Heart left ventricle (tissue), 16 donors: ENCODE measurements around the gene NIM1K. TPM values are rescaled to one million over a fixed set of nuclear protein-coding genes. Genes with fewer than 3 reads are reported as not detected.

Experiments
- ATAC-seq, 4 donors: fragments of 200-7000 bp; cut with Tn5 transposase; one replicate each; pipeline ENCODE4 v1.9.1; 2020 to 2022; ENCODE audit warnings: moderate library complexity in 4 of 4, mild to moderate bottlenecking in 3 of 4, moderate number of reproducible peaks in 1 of 4
- DNase-seq, 5 donors: peaks; one replicate each; pipeline ENCODE4 v3.0.0-alpha.2; 2020
- H3K27ac ChIP-seq, 12 donors: fragments of 200-600 bp; sonication (generic) in 4 of 12; one replicate each; pipeline versions ENCODE4 v1.5.0 to v1.8.0; 2016 to 2022; ENCODE audit warnings: mild to moderate bottlenecking in 2 of 12
- H3K27me3 ChIP-seq, 9 donors: fragments of 200-600 bp; sonication (generic) in 2 of 9; one replicate each; pipeline versions ENCODE4 v1.5.1 to v1.8.0; 2016 to 2022; ENCODE audit warnings: mild to moderate bottlenecking in 3 of 9
- H3K36me3 ChIP-seq, 9 donors: fragments of 200-600 bp; sonication (generic) in 2 of 9; one replicate each; pipeline versions ENCODE4 v1.5.0 to v1.8.0; 2018 to 2022; ENCODE audit warnings: mild to moderate bottlenecking in 2 of 9
- H3K4me1 ChIP-seq, 12 donors: fragments of 200-600 bp; sonication (generic) in 4 of 12; one replicate each; pipeline versions ENCODE4 v1.5.0 to v1.8.0; 2016 to 2022; ENCODE audit warnings: mild to moderate bottlenecking in 3 of 12
- H3K4me3 ChIP-seq, 12 donors: fragments of 200-600 bp; sonication (generic) in 4 of 12; one replicate each; pipeline versions ENCODE4 v1.5.0 to v1.8.0; 2017 to 2022; ENCODE audit warnings: mild to moderate bottlenecking in 9 of 12, moderate library complexity in 4 of 12
- H3K9me3 ChIP-seq, 12 donors: fragments of 200-600 bp; sonication (generic) in 4 of 12; one replicate each; pipeline versions ENCODE4 v1.5.0 to v1.8.0; 2016 to 2022; ENCODE audit warnings: mild to moderate bottlenecking in 1 of 12
- CTCF ChIP-seq, 12 donors: fragments of 200-600 bp; sonication (generic) in 4 of 12; IDR thresholded peaks; one replicate each; pipeline versions ENCODE4 v1.5.0 to v1.8.0; 2018 to 2022; ENCODE audit warnings: antibody characterized with exemption in 12 of 12, mild to moderate bottlenecking in 5 of 12
- POLR2A ChIP-seq, 2 donors: fragments of 450-650 bp; IDR thresholded peaks; one replicate each; pipeline ENCODE4 v1.6.1; 2017; ENCODE audit warnings: antibody characterized with exemption in 2 of 2, mild to moderate bottlenecking in 2 of 2, moderate library complexity in 2 of 2
- WGBS, 4 donors: extraction: QIAGEN DNeasy Blood & Tissue Kit in 2 of 4; methylation state at CpG; one replicate each; pipeline versions ENCODE4 v1.1.5 to v1.1.7; 2013 to 2018; 5-methylcytosine and 5-hydroxymethylcytosine counted together
- intact Hi-C, 10 donors: fragments of 100-400 bp; cut with DNase I; formaldehyde crosslinking; loops; one replicate each; pipeline versions ENCODE4 v1.11.1 to v1.14.2; 2022
- polyA plus RNA-seq, 2 donors: library from polyadenylated mRNA; stranded (reverse); fragments of 200-250 nt; gene quantifications; one replicate each; pipeline ENCODE4 v1.2.3, GENCODE V29; 2013
- total RNA-seq, 9 donors: library from RNA; depleted of rRNA in 2 of 9; stranded (reverse); fragments of >200 nt in 2 of 9; fragmentation: NEBNext Ultra II Directional in 3 of 9; extraction: Animal tissue kit (Norgen Biotek cat#: 25700) in 3 of 9; gene quantifications; one replicate each; pipeline versions ENCODE4 v1.1.0 to v1.2.4, GENCODE V29; 2016 to 2023
- donor health status: ischemic (EF 13 %, LVEDD 7.1; RV severe dilation, severe dysfunction).
- donor health status: healthy with polysubstance abuse.
- donor health status: DM: no; HTN: yes; CAD: no.
- donor health status: DM: no; HTN: no; CAD: no.
- donor health status: ischemic (EF 25% LVEDD 6.9; RV normal size, moderate dysfunction).
- donor health status: ischemic (EF 25% LVEDD 5.7; RV mildly dilated, moderate dysfunction).
- donor health status: healthy.
- donor health status: DM: yes; HTN: yes; CAD: no.
- donor health status: ischemic (EF 35%, LVEDD 5.7; RV mildly dilated, moderate dysfunction).
- donor health status: nonischemic (EF 11% LVEDD 7.7; RV severe dilation, severe dysfunction).
- donor health status: DM: yes; HTN: yes; CAD: no.
- donor health status: PGD.
- donor health status: ischemic (EF 29% LVEDD 5.4; RV normal size, mild dysfunction).
- donor health status: nonischemic (EF 23%, LVEDD 6.1; RV moderate dilation, normal function).

The NIM1K gene
- total and polyA plus RNA-seq, 11 donors = 0.11 to 1.4 (median 0.44) TPM; not detected in 2

GRCh38 chr5:43209060-43209459, 17.0 kb downstream of the NIM1K start:
- ATAC-seq = no peak

GRCh38 chr5:43209833-43210232, 17.8 kb downstream of the NIM1K start:
- H3K4me1 ChIP-seq = no peaks in the 10 kb centered on the region
- DNase-seq (no peak), ATAC-seq (no peak)
- intact Hi-C loops = no loop called here
- H3K9me3 ChIP-seq = no peaks in the 10 kb centered on the region
- H3K27ac ChIP-seq = no peak overlapping the region
- TF ChIP-seq CTCF (IDR thresholded peaks at IDR 0.05) = no peak
- no peak for TF ChIP-seq POLR2A (IDR thresholded peaks at IDR 0.05)
- no peak overlapping the region for H3K4me3 ChIP-seq
- peaks cover 0 to 4% (median 0%) of the 10 kb centered on the region in 9 donors for H3K27me3 ChIP-seq
- H3K36me3 ChIP-seq = no peaks in the 10 kb centered on the region
- WGBS, 4 donors = 70 to 84% (median 78%) methylated on average over 5 of the region's 5 CpGs

More at GRCh38 chr5:43209060-43209459, 17.0 kb downstream of the NIM1K start:
- H3K27ac ChIP-seq = no peak overlapping the region
- TF ChIP-seq CTCF (IDR thresholded peaks at IDR 0.05) (no peak), POLR2A (IDR thresholded peaks at IDR 0.05) (no peak)
- no peaks in the 10 kb centered on the region for H3K36me3 ChIP-seq
- H3K9me3 ChIP-seq = no peaks in the 10 kb centered on the region
- H3K4me3 ChIP-seq = no peak overlapping the region
- H3K27me3 ChIP-seq = peaks cover 0 to 4% (median 0%) of the 10 kb centered on the region in 9 donors
- 80 to 84% (median 83%) methylated on average over 4 of the region's 4 CpGs for WGBS, 4 donors
- H3K4me1 ChIP-seq = no peaks in the 10 kb centered on the region
- intact Hi-C loops = no loop called here
- DNase-seq = no peak

GRCh38 chr5:43210570-43210969, 18.5 kb downstream of the NIM1K start:
- H3K36me3 ChIP-seq = no peaks in the 10 kb centered on the region
- peaks cover 0 to 4% (median 0%) of the 10 kb centered on the region in 9 donors for H3K27me3 ChIP-seq
- H3K4me1 ChIP-seq = no peaks in the 10 kb centered on the region
- no peak for DNase-seq
- TF ChIP-seq CTCF (IDR thresholded peaks at IDR 0.05) (no peak), POLR2A (IDR thresholded peaks at IDR 0.05) (no peak)
- H3K9me3 ChIP-seq = no peaks in the 10 kb centered on the region
- 64 to 80% (median 69%) methylated on average over 6 of the region's 6 CpGs for WGBS, 4 donors
- intact Hi-C loops = no loop called here
- no peak for ATAC-seq
- no peak overlapping the region for H3K27ac ChIP-seq
- H3K4me3 ChIP-seq = no peak overlapping the region

GRCh38 chr5:43213951-43214350, 21.9 kb downstream of the NIM1K start:
- H3K36me3 ChIP-seq = no peaks in the 10 kb centered on the region
- no peaks in the 10 kb centered on the region for H3K9me3 ChIP-seq
- WGBS, 4 donors = 53 to 61% (median 55%) methylated on average over 2 of the region's 2 CpGs
- peaks cover 0 to 4% (median 0%) of the 10 kb centered on the region in 9 donors for H3K27me3 ChIP-seq
- intact Hi-C loops = no loop called here
- ATAC-seq (no peak), DNase-seq (no peak)
- H3K4me3 ChIP-seq = no peak overlapping the region
- no peak overlapping the region for H3K27ac ChIP-seq
- TF ChIP-seq POLR2A (IDR thresholded peaks at IDR 0.05) (no peak), CTCF (IDR thresholded peaks at IDR 0.05) (no peak)
- H3K4me1 ChIP-seq = no peaks in the 10 kb centered on the region
